NT2/D1 (cell line): ENCODE data around the gene PLAC9.

Experiments used
- DNase-seq: peaks from one replicate; pipeline ENCODE4 v3.0.0-alpha.2; 2011; ENCODE audit warnings: low read depth, low spot score
- H3K27me3 ChIP-seq: 2 replicates; pipeline ENCODE4 v1.6.0; 2011; ENCODE audit warnings: mild to moderate bottlenecking; ENCODE audit not compliant: insufficient read length, insufficient read depth
- H3K36me3 ChIP-seq: 2 replicates; pipeline ENCODE4 v1.6.1; 2011; ENCODE audit warnings: mild to moderate bottlenecking, low read length, mixed read lengths; ENCODE audit not compliant: insufficient read depth, insufficient read length
- H3K4me1 ChIP-seq: 2 replicates; pipeline ENCODE4 v1.5.1; 2011; ENCODE audit not compliant: insufficient read depth, insufficient read length
- H3K4me3 ChIP-seq: 2 replicates; pipeline ENCODE4 v1.5.1; 2011; ENCODE audit warnings: low read depth; ENCODE audit not compliant: insufficient read length
- H3K9ac ChIP-seq: 2 replicates; pipeline ENCODE4 v1.6.0; 2011; ENCODE audit warnings: low read depth; ENCODE audit not compliant: insufficient read length
- H3K9me3 ChIP-seq: 2 replicates; pipeline ENCODE4 v1.5.1; 2011; ENCODE audit warnings: mild to moderate bottlenecking, low read length; ENCODE audit not compliant: insufficient read depth
- SUZ12 ChIP-seq: IDR thresholded peaks from 2 replicates; pipeline ENCODE4 v1.6.1; 2011; ENCODE audit not compliant: insufficient read length, insufficient read depth; ENCODE audit errors: extremely low read depth
- YY1 ChIP-seq: IDR thresholded peaks from 2 replicates; pipeline ENCODE4 v1.6.1; 2011; ENCODE audit not compliant: insufficient read length, insufficient read depth
- ZNF274 ChIP-seq: IDR thresholded peaks from 2 replicates; pipeline ENCODE4 v1.6.1; 2011; ENCODE audit warnings: mild to moderate bottlenecking, low read depth, low read length

PLAC9 gene

GRCh38 chr10:80157561-80157960, 25.0 kb downstream of the PLAC9 start:
- Histone ChIP-seq H3K27me3 (no peaks in the 10 kb centered on the region), H3K9me3 (no peaks in the 10 kb centered on the region), H3K9ac (no peak overlapping the region), H3K4me3 (no peak overlapping the region), H3K4me1 (peaks cover 2% of the 10 kb centered on the region), H3K36me3 (peaks cover 71% of the 10 kb centered on the region)
- TF ChIP-seq ZNF274 (no peak), SUZ12 (no peak), YY1 (no peak)
- no peak for DNase-seq

GRCh38 chr10:80158126-80158525, 25.6 kb downstream of the PLAC9 start:
- Histone ChIP-seq H3K4me1 (peaks cover 2% of the 10 kb centered on the region), H3K27me3 (no peaks in the 10 kb centered on the region), H3K9ac (no peak overlapping the region), H3K9me3 (no peaks in the 10 kb centered on the region), H3K4me3 (no peak overlapping the region), H3K36me3 (peaks cover 68% of the 10 kb centered on the region)
- DNase-seq, result no peak
- TF ChIP-seq SUZ12, result no peak
- TF ChIP-seq YY1, result no peak
- no peak for TF ChIP-seq ZNF274

GRCh38 chr10:80158598-80159127, 26.1 kb downstream of the PLAC9 start:
- Histone ChIP-seq H3K9ac (no peak overlapping the region), H3K9me3 (no peaks in the 10 kb centered on the region), H3K4me3 (no peak overlapping the region), H3K4me1 (peaks cover 2% of the 10 kb centered on the region), H3K36me3 (peaks cover 69% of the 10 kb centered on the region), H3K27me3 (no peaks in the 10 kb centered on the region)
- no peak for DNase-seq
- TF ChIP-seq YY1 (no peak), SUZ12 (no peak), ZNF274 (no peak)

- no peaks in the 10 kb centered on the region for H3K9me3 ChIP-seq
- peaks cover 2% of the 10 kb centered on the region for H3K4me1 ChIP-seq
- no peak for TF ChIP-seq SUZ12
- TF ChIP-seq YY1, result no peak
- no peak for TF ChIP-seq ZNF274
- H3K9ac ChIP-seq, result no peak overlapping the region
- H3K36me3 ChIP-seq, result peaks cover 71% of the 10 kb centered on the region
- no peak overlapping the region for H3K4me3 ChIP-seq
- no peak for DNase-seq
- H3K27me3 ChIP-seq, result no peaks in the 10 kb centered on the region
Measured at GRCh38 chr10:80159166-80159873, 26.8 kb downstream of the PLAC9 start.

GRCh38 chr10:80160361-80161320, 28.1 kb downstream of the PLAC9 start:
- Histone ChIP-seq H3K27me3 (no peaks in the 10 kb centered on the region), H3K36me3 (peaks cover 73% of the 10 kb centered on the region), H3K9ac (no peak overlapping the region), H3K4me1 (peaks cover 2% of the 10 kb centered on the region), H3K9me3 (no peaks in the 10 kb centered on the region), H3K4me3 (no peak overlapping the region)
- no peak for DNase-seq
- no peak for TF ChIP-seq SUZ12
- no peak for TF ChIP-seq YY1
- TF ChIP-seq ZNF274, result no peak

GRCh38 chr10:80161321-80162083, 29.0 kb downstream of the PLAC9 start:
- TF ChIP-seq YY1 (no peak), SUZ12 (no peak), ZNF274 (no peak)
- no peaks in the 10 kb centered on the region for H3K9me3 ChIP-seq
- peaks cover 73% of the 10 kb centered on the region for H3K36me3 ChIP-seq
- no peak overlapping the region for H3K9ac ChIP-seq
- peaks cover 2% of the 10 kb centered on the region for H3K4me1 ChIP-seq
- no peaks in the 10 kb centered on the region for H3K27me3 ChIP-seq
- DNase-seq, result no peak
- H3K4me3 ChIP-seq, result no peak overlapping the region
